HPDE6-E6E7 (cell line): Measurements from ENCODE around the gene SGMS1.

Experiments used
- DNase-seq: peaks from one replicate; pipeline ENCODE4 v3.0.0; 2011; ENCODE audit warnings: missing footprints; ENCODE audit errors: extremely low spot score

SGMS1 gene

DNA sequence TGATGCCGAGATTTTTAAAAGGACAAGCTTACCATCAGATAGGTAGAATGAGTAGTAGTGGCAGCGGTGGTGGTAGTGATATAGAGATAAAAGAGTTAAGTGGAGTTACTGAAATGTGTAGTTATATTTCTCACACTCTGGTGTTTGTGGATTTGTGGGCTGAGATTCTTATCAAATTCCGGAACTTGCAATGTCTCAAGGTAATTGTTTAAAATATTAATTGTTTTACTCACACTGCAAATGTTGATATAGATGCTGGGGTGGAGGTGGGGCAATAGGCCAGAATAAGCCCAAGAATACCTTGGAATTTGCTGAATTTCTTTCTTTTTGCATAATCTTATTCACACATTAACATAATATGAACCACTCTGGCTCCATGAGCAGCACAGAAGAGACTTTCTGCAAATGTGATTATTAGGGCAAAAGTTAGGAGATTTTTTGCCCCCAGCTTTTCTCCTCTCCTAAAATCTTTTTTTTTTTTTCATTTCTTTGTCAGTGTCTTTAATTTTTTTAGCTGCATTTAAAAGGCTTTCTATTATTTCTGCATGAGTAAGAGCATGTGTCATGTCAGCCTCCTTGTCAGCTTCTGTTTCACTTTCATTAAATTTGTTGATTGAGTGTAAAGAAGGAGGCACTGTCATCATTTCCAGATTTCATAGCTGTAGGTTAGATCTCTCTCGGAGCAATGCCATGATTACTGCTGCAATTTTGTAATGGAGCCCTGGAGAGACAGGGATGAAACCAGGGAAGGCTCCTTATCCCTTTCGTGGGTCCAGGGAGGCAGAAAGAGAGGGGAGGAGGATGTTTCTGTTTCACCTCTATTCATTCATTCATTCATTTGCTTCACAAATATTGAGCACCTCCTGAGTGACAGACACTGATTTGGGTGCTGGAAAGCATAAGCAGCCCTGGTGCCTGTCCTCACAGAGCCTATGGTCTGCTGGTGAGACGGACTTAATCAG is 13.1 kb upstream of the SGMS1 start:
- DNase-seq, result no peak

DNA sequence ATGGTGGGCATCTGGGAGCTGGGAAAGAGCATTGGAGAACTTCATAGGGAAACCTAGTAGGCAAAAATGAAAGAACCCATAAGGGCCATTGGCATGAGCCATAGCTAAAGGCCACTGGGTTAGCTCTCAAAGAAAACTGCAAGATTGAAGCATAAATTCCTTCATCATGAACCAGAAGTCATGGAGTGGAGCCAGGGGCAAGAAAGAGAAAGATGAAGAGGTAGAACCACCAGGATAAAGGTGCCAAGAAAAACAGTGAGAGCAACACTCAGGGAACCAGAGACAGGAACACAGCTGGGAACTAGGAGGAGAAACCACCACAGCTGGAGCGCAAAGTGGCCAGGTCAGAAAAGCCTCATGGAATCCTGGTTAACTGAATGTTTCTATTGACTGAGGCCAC is 11.5 kb upstream of the SGMS1 start:
- DNase-seq, result no peak

DNA sequence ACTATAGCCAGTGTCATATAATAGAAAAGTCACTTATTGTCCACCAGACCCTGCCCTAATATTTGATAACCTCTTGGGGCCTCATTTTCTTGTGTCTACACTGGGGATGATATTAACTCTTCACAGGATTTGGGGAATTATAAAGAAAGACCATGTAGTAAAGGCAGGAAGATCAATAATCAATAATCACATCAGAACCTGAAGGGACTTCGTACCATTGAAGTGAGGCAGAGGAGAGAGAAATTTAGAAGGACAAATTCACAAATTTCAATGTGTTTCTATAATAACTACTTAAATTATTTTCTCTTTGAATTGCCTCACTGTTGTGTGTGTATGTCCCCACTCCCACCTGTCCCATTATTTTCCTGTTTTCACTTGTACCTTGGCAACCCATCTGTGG is 10.7 kb upstream of the SGMS1 start:
- no peak for DNase-seq

DNA sequence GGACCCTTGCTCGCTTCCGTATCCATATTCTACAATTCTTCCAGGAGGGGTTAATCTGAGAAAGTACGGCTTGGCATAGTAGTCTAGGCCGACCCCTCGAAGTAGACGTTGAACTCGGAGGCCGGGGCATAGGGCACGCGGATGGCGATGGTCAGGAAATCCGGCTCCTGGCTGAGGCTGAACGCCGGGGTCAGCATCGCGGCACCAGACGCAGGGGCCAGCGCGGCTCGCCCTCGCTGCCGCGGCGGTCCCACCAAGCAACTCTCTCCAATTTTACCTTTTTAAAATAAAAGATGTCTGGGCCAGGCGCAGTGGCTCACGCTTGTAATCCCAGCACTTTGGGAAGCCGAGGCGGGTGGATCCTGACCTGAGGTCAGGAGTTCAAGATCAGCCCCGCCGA is 7.3 kb upstream of the SGMS1 start:
- no peak for DNase-seq

DNA sequence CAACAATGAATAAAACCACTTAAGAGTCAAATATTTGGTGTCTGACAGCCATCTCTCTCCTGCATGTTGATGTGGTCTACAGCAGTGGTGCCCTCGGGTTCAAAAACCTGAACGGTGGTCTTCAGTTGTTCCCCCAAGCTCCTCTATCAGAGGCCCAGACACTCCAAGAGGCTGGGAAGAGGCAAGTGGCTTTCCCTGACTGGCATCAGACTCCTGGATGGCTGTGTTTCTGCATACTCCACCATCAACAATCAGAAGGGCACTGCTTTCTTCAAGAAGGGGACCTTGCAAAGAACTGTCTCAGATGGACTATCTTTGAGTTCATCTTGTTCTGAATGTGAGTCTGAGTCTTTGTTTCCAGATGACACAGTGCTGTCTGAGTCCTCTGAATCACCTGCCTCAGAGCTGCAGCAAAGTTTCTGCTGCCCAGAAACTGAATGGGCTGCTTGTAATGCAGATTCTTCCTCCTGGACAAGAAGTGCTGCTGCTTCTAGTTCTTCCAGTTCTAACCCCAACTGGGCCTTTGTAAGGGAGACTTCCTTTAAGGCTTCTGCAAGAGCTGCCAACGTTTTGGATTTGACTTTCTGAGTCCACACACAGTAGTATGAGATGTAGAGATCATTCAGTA is 5.9 kb upstream of the SGMS1 start:
- DNase-seq, result no peak

DNA sequence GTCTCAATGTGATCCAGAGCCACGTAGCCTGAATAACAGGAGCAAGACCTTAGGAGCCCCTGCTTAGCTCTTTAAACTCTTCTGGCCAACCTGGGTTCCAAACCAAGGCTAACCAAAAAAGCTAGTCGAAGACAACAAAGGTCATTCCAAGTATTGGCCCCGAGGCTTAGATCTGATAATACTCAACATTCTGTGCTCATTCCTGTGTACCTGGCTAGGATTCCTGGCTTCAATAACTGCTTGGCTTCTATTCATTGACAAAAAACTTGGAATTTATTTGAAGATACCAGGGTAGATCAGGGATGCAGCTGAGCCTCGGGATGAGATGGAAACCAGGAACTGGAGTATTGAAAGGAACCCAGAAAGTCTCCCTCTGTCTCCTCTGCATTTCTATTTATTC is 4.1 kb upstream of the SGMS1 start:
- no peak for DNase-seq

DNA sequence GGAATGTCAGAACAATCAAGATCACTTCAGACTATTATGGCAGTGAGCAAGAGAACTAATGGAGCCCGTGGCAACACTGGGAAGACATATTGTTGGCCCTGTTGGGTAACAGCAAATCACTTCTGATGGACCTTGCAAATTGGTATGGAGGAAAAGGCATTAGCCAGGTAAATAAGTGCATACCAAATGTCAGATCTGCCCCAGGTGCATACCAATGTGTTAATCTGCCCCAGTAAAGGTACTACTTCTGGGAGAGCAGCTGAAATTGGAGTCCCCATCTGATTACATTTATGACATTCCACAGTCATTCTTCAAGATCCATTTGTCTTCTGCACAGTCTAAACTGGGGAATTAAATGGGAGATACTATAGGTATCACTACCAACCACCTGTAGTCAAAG is 3.7 kb upstream of the SGMS1 start:
- no peak for DNase-seq

DNA sequence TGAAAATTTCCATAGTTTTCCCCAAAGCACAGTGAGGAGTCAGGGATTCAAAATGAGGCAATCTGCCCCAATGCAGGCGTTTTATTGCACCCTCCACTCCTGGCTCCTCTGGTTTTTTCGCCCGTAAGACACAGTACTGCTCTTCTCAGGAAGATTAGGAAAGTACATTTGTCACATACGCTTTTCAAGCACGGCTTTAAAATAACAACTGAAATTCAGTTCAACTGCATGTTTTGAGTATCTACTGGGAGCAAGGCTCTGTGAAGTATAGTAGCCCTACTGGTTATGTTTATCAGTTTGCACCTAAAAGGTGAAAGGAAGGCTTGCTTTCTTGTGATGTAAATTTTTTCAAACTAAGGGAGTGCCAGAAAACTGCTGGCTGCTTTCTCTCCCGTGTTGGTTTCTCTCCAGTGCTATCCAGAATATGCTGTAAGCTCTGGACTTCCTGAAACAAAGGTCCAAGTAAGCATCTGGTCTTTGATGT is 1.9 kb upstream of the SGMS1 start:
- DNase-seq, result no peak

DNA sequence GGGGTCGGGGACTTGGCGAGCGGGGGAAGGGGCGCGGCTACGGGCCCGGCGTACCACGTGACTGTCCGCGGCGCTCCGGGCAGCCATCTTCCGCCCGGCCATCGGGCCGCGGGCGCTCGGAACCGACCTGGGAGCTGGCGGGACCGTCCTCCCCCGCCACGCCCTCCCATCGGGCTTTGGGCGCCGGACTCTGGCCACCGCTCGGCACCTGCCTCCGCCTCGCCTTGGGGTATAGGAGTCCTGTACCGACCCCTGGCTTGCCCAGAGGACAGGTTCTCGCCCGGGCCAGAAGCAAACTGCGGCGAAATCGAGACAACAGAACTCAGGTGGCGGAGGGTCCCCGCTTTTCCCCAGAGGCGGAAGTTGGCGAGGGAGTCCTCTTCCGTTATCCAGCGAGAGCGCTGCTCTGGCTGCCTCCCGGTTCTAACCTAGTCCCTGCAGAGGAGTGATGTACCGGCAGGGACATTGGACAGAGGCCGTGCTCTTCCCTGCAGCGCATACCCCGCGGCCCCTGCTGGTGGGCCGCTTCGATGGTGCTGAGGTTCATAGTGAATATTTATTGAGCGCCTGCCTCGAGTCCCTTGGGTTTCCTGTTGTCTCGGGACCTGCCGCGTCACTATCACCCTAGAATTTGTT is 1.2 kb upstream of the SGMS1 start:
- DNase-seq, result no peak

DNA sequence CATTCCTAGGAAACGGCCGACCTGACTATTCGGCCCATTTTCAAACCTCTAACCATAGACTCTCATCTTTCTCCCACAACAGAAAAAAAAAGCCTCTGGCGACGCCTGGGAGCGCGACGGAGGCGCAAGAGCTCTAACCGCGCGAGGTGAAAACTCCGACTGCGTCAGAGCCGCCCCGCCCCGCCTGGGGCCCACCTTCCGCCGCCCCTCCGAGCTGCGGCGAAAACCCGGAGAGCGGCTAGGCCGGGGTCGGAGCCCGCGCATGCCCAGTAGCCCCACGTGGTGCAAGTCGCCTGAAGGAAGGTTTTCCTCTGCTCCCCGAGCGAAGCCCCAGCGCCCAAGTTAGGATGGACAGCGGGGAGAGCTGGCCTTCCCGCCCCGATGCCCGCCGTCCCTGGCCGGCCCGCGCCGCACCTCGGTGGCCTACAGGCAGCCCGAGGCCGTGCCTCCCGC is 683 bp upstream of the SGMS1 start:
- peak; percentile 69 for DNase-seq

DNA sequence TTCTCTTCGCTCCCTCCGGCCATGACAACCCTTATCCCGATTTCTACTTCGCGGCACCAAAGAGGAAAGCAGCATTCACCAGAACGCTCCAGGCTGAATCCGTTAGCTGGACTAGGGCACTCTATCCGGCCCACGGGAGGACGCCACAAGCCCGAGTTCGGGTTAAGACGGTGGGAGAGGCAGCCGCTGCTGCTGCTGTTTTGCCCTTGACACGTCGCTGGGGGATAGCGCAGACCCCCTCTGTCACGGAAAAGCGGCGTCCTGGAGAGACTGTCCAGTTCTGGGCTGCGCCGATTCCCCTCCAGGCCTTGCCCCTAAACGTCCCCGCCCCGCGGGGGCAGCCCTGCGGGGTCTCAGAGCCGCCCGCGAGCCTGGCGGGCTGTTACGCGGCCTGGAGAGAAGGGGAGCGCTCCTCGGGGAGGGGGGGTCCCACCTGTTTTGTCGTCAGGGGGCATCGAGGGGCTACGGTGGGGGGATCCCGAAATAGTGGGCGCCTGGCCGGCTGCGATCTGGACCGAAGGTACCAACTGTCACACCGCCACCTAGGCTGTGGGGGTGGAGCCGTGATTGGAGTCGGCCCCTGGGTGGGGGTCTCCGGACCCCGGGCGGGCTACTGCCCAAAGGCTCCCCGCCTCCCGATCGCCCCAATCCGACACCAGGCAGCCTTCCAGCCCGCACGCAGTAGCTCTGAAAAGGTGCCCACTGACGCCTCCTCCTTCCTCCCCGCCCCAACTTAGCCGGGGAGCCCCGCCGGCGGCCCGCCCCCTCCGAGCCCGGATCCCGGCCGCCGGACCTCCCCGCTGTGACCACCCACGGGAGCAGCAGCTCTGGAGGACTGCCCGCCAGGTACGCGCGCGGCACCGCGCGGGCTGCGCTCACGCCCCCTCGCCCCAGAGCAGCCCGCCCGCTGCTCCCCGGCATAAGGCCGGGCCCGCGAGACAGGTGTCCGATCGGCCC is 772 bp downstream of the SGMS1 start:
- no peak for DNase-seq

DNA sequence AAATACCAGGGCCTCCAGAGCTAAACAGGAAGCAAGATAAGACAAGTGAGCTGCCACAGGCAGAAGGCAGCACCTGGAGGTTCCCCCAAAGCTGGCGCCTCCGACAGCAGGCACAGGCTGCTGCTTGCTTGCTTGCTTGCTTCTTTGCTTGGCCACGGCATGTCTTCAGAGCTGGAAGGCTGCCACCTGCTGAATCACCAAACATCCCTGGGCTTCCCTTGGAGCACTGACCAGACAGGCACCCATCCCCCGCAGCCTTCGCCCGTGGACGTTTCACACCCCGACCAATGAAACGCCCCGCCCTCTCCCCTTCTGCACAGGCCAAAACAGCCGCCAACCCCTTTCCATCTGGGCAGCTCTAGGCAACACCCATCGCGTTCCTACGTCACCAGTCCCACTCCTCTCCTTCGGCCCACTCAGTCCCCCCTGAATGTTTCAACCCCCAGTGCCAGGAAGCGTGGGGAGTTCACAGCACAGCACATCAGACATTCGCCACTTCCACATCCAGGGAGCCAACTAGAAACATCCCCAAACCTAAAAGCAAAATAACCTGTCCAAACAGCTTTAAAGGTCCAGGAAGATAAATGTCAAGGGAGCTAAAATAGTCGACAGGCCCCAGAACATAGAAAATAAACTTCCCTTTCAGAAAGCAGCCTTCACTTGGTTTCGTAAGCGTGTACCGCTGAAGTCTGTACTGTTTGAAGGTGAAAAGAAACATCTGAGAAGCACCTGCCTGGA is 1.6 kb downstream of the SGMS1 start:
- peak; percentile 75 for DNase-seq

DNA sequence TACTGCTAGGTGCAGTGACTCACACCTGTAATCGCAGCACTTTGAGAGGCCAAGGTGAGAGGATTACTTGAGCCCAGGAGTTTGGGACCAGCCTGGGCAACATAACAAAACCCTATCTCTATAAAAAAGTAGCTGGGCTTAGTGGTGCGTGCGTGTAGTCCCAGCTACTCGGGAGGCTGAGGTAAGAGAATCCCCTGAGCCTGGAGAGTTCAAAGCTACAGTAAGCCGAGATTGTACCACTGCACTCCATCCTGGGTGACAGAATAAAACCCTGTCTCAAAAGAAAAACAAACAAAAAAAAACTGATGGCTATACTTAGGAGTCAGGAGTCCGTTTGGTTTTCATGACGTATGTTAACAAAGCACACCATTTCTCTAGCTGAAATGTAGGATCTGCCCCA is 2.9 kb downstream of the SGMS1 start:
- DNase-seq, result no peak

DNA sequence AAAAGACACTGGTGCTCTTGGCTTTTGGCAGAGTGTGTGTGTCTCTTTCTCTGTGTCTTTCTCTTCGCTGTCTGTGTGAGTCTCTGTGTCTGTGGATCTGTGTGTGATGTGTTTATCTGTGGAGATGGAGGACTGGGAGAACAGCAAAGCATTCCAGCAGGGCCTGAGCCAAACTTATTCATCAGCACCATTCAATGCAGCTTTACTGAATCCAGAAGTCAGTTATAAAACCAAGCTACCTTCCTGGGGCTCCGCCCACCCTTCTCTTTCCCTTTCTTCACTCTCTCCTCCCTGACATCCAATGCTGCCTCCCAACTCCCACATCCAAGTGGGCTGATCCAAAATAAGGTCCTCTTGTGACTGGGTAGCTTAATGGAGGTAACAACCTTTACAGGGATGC is 3.9 kb downstream of the SGMS1 start:
- DNase-seq, result no peak

DNA sequence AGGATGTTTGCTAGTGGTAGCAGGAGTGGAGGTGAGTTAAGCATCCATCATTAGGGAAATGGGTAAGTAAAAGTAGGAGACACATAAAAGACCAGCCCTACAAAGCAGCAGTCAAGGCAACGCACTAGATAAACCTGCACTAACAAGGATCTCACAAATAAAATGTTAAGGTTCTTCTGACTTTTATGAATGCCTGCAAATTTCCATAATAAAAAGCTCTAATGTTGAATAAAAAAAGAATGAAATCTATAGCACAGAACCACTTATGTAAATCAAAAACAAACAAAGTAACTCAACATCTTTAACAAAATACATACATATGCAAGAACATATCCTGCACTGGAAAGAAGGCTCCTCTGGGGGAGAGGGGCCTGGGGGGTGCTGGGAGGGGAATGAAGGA is 4.6 kb downstream of the SGMS1 start:
- no peak for DNase-seq

DNA sequence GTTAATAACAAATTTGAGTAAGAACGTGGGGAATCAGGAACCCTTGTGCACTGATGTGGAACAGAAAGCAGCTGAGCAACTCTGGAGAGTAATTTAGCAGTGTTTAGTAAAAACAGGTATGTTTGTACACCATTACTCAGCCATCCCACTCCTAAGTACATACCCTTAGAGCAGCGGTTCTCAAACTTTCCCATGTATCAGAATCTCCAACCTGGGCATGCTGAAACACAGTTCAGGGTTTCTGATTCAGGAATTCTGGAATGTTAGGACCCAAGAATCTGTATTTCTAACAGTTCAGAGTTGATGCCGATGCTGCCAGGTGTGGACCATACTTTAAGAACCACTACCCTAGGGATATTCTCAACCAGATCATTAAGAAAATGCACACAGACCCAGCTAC is 5.1 kb downstream of the SGMS1 start:
- DNase-seq, result no peak

DNA sequence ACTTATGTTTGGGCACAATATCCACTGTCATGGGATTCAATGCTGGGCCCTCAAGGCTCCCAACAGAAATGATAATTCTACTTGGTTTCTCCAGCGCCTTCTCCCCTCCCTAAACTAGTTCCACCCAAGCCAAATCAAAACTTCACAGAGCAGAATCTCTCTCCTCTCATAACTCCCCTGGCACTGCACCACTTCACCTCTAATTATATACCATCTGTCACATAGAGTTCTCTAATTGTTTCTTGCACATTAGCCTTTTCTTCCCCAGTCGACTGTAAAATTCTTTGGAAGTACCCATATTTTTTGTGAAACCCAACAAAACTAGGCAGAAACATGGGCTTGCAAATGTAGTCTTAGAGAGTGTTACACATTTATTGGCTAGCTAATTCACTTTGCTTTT is 8.1 kb downstream of the SGMS1 start:
- DNase-seq, result no peak

DNA sequence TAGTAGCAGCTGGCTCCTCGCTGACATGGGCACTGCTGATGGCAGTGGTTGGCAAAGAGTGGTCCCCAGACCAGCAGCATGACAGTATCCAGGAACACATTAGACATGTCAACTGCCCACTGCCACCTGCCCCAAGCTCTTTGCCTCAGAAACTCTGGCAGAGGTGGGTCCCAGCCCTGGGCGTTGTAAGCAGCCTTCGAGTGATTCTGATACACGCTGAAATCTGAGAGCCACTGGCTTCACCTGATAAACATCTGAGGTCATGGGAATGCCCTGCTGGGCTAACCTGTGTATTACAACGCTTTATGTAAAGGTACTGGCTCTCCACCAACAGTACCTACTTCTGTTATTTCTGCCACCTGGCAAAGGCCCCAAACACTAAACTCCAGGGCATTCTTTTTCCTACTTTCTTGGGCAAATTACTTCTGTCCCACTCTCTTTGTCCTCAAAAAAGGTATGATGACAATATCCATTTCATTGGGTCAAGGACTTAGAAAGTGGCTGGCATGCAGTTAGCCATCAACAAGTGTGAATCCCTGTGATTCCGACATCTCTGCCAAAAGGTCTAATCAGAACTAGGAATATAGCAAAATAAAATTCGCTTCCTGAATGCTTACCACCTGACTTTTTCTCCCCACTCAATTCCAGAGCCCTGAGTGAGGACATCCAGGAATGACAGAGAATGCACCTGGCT is 9.2 kb downstream of the SGMS1 start:
- no peak for DNase-seq

DNA sequence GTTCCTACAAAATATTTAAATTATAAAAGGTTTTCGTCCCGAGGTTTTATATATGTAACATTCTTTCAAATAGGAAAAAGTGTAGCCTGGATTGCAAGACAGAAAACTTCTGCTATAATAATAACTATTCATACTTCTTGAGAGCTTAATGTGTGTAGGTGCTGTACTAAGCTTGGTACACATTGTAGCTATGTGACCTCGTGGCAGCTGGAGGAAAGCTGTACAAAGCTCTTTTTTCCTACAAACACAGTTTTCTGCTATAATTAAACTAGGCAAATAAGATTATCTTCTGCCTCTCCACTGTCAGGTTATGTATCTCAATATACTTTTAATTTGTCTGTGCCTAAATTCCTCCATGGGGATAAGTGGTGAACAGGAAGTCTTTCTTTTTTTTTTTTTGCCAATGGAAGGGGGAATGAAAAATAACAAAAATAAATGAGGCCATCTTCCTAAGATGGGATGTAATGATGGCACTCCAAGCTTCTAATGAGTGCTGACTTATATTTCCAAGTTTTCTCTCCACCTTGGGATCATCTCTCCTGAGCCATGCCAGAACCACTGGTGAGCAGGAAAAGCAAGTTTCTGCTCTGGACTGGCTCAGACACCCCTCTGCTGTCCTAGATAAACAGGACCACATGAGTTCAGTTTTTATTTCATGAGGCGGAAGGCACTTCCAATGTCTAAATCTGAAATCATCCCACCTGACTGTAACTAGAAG is 9.9 kb downstream of the SGMS1 start:
- DNase-seq, result no peak
